IMR-90 (cell line): Measurements from ENCODE around the gene GOLGA1. TPM values are rescaled to one million over a fixed set of nuclear protein-coding genes. Genes with fewer than 3 reads are reported as not detected.

Experiments used
- ATAC-seq: fragments of 200-7000 bp; cut with Tn5 transposase; 2 replicates; pipeline ENCODE4 v1.9.1; 2020; ENCODE audit warnings: low read depth, mild to moderate bottlenecking, moderate library complexity
- BruUV-seq: library from RNA; stranded (reverse); fragments of 400-500 nt; replicated peaks from 2 replicates; lab custom pipeline; 2021; lab: Mats Ljungman, UMichigan
- CTCF ChIA-PET: fragments of 300-600 bp; formaldehyde crosslinking; extraction: SDS; loops from one replicate; lab custom pipeline; 2021; ENCODE audit warnings: antibody characterized with exemption; lab: Yijun Ruan, JAX
- POLR2A ChIA-PET: fragments of 300-600 bp; sonication (Branson Sonifier 250); formaldehyde crosslinking; loops from one replicate; lab custom pipeline; 2022; ENCODE audit warnings: antibody characterized with exemption; ENCODE audit not compliant: unreplicated experiment; lab: Charles Lee
- DNase-seq: peaks from one replicate; pipeline ENCODE4 v3.0.0; 2013
- H2AFZ ChIP-seq: replicated peaks from 2 replicates; pipeline ENCODE3; 2013; ENCODE audit warnings: low read length, mild to moderate bottlenecking; ENCODE audit not compliant: poor library complexity
- H2AK5ac ChIP-seq: 2 replicates; pipeline ENCODE4 v1.6.1; 2013; ENCODE audit warnings: low read depth, low read length, inconsistent platforms
- H2AK9ac ChIP-seq: replicated peaks from 2 replicates; pipeline ENCODE3; 2013; ENCODE audit warnings: mild to moderate bottlenecking, low read depth, low read length, moderate library complexity; ENCODE audit not compliant: poor library complexity
- H2BK120ac ChIP-seq: 2 replicates; pipeline ENCODE4 v1.6.1; 2013; ENCODE audit warnings: low read depth, low read length, inconsistent platforms
- H2BK15ac ChIP-seq: 3 replicates; pipeline ENCODE4 v1.6.1; 2013; ENCODE audit warnings: low read depth, low read length, inconsistent platforms
- H2BK20ac ChIP-seq: 2 replicates; pipeline ENCODE4 v1.6.1; 2013; ENCODE audit warnings: low read depth, mild to moderate bottlenecking, inconsistent platforms, low read length, moderate library complexity
- H2BK5ac ChIP-seq: 2 replicates; pipeline ENCODE4 v1.6.1; 2013; ENCODE audit warnings: mild to moderate bottlenecking, low read depth, low read length, inconsistent platforms; ENCODE audit not compliant: poor library complexity, severe bottlenecking
- H3K14ac ChIP-seq: replicated peaks from 2 replicates; pipeline ENCODE4 v1.6.1; 2013; ENCODE audit warnings: low read depth, low read length, inconsistent platforms
- H3K18ac ChIP-seq: 2 replicates; pipeline ENCODE4 v1.6.1; 2013; ENCODE audit warnings: low read depth, low read length, control low read depth
- H3K23ac ChIP-seq: 2 replicates; pipeline ENCODE4 v1.6.1; 2013; ENCODE audit warnings: low read depth, low read length, inconsistent platforms
- H3K27ac ChIP-seq: 2 replicates; pipeline ENCODE4 v1.5.1; 2013; ENCODE audit warnings: mild to moderate bottlenecking, control low read depth, low read length; ENCODE audit not compliant: insufficient read depth
- H3K27me3 ChIP-seq: 2 replicates; pipeline ENCODE4 v1.6.1; 2013; ENCODE audit warnings: low read length; ENCODE audit not compliant: control insufficient read depth, insufficient read depth
- H3K36me3 ChIP-seq: 2 replicates; pipeline ENCODE4 v1.6.1; 2013; ENCODE audit warnings: low read length, mixed read lengths; ENCODE audit not compliant: control insufficient read depth, insufficient read depth
- H3K4ac ChIP-seq: 2 replicates; pipeline ENCODE4 v1.6.1; 2013; ENCODE audit warnings: low read depth, low read length, inconsistent platforms
- H3K4me1 ChIP-seq: 2 replicates; pipeline ENCODE4 v1.6.1; 2013; ENCODE audit warnings: low read length, mixed read lengths; ENCODE audit not compliant: control insufficient read depth, insufficient read depth
- H3K4me2 ChIP-seq: 2 replicates; pipeline ENCODE4 v1.6.1; 2013; ENCODE audit warnings: low read depth, mild to moderate bottlenecking, control low read depth, low read length, moderate library complexity
- H3K4me3 ChIP-seq: 2 replicates; pipeline ENCODE4 v1.5.1; 2013; ENCODE audit warnings: low read depth, mild to moderate bottlenecking, control low read depth, low read length, moderate library complexity; ENCODE audit not compliant: insufficient read depth
- H3K56ac ChIP-seq: 2 replicates; pipeline ENCODE4 v1.6.1; 2013; ENCODE audit warnings: low read length, inconsistent platforms; ENCODE audit not compliant: insufficient read depth; ENCODE audit errors: extremely low read depth
- H3K79me1 ChIP-seq, 2 experiments: 2 replicates each; pipeline ENCODE4 v1.6.1; 2013; ENCODE audit warnings: low read length in 2 of 2, inconsistent platforms in 1 of 2, low read depth in 1 of 2
- H3K9ac ChIP-seq: 2 replicates; pipeline ENCODE4 v1.6.1; 2013; ENCODE audit warnings: low read depth, low read length, control low read depth
- H3K9me1 ChIP-seq: 2 replicates; pipeline ENCODE4 v1.6.1; 2013; ENCODE audit warnings: low read length, inconsistent platforms; ENCODE audit not compliant: insufficient read depth
- H3K9me3 ChIP-seq: 2 replicates; pipeline ENCODE4 v1.6.1; 2013; ENCODE audit warnings: low read length; ENCODE audit not compliant: control insufficient read depth, insufficient read depth
- H4K20me1 ChIP-seq: 2 replicates; pipeline ENCODE4 v1.6.1; 2013; ENCODE audit warnings: low read length, inconsistent platforms; ENCODE audit not compliant: insufficient read depth
- H4K5ac ChIP-seq: 2 replicates; pipeline ENCODE4 v1.6.1; 2013; ENCODE audit warnings: mild to moderate bottlenecking, low read depth, low read length, control low read depth
- H4K8ac ChIP-seq, 2 experiments: 2 replicates each; pipeline ENCODE4 v1.6.1; 2013; ENCODE audit warnings: low read depth in 2 of 2, low read length in 2 of 2, control low read depth in 1 of 2, inconsistent platforms in 1 of 2
- H4K91ac ChIP-seq: 2 replicates; pipeline ENCODE4 v1.6.1; 2013; ENCODE audit warnings: low read depth, low read length, inconsistent platforms; ENCODE audit not compliant: insufficient read depth
- RCOR1 ChIP-seq: IDR thresholded peaks from 2 replicates; pipeline ENCODE4 v1.6.1; 2012; ENCODE audit warnings: mild to moderate bottlenecking, low read length, improper control_type of control experiment; ENCODE audit not compliant: insufficient replicate concordance
- USF2 ChIP-seq: fragments of 150-350 bp; IDR thresholded peaks from 2 replicates; pipeline ENCODE4 v1.6.1; 2017; ENCODE audit warnings: mild to moderate bottlenecking, antibody characterized with exemption, low read length, low read depth
- WGBS, 2 experiments: methylation state at CpG; one replicate each; pipeline versions ENCODE4 v1.1.5 to v1.1.7; 2013; ENCODE audit warnings: missing lambda C conversion rate in 2 of 2; ENCODE audit not compliant: insufficient read length in 1 of 2; ENCODE audit errors: extremely low coverage in 2 of 2; 5-methylcytosine and 5-hydroxymethylcytosine counted together
- dilution Hi-C: fragments of 300-500 bp; cut with HindIII; formaldehyde crosslinking; loops from one replicate; pipeline ENCODE4 v1.14.3; 2018; ENCODE audit warnings: low sequenced_read_pairs; ENCODE audit not compliant: unreplicated experiment
- in situ Hi-C: fragments of 300-500 bp; cut with MboI; formaldehyde crosslinking; loops from 3 replicates; pipeline ENCODE4 v1.14.3; 2019; ENCODE audit warnings: low sequenced_read_pairs, inconsistent platforms, mixed read lengths
- intact Hi-C: fragments of 100-400 bp; cut with micrococcal nuclease; formaldehyde crosslinking; loops from 2 replicates; pipeline ENCODE4 v1.10.0; 2022
- polyA plus RNA-seq, 3 experiments: library from polyadenylated mRNA; depleted of rRNA; stranded (reverse); fragments of >200 nt; gene quantifications; 2 replicates each; pipeline ENCODE4 v1.2.3, GENCODE V29; 2012; ENCODE audit warnings: low replicate concordance in 1 of 3
- total RNA-seq: library from RNA; depleted of rRNA; stranded (reverse); fragments of >200 nt; gene quantifications from 2 replicates; pipeline ENCODE4 v1.2.3, GENCODE V29; 2012
- TF ChIP-seq, protein P1 (sequence below): conservative IDR thresholded peaks from 2 replicates; pipeline ENCODE4 v1.5.1; 2012; ENCODE audit warnings: mild to moderate bottlenecking, low read depth, low read length, improper control_type of control experiment

The GOLGA1 gene
- total and polyA plus RNA-seq, 2 of the 4 experiments (the other 2 are of a cell fraction) = 10.6 to 12.7 TPM

GRCh38 chr9:124975131-124975530 is 34.2 kb upstream of the GOLGA1 start:
- TF ChIP-seq, protein P1, sequence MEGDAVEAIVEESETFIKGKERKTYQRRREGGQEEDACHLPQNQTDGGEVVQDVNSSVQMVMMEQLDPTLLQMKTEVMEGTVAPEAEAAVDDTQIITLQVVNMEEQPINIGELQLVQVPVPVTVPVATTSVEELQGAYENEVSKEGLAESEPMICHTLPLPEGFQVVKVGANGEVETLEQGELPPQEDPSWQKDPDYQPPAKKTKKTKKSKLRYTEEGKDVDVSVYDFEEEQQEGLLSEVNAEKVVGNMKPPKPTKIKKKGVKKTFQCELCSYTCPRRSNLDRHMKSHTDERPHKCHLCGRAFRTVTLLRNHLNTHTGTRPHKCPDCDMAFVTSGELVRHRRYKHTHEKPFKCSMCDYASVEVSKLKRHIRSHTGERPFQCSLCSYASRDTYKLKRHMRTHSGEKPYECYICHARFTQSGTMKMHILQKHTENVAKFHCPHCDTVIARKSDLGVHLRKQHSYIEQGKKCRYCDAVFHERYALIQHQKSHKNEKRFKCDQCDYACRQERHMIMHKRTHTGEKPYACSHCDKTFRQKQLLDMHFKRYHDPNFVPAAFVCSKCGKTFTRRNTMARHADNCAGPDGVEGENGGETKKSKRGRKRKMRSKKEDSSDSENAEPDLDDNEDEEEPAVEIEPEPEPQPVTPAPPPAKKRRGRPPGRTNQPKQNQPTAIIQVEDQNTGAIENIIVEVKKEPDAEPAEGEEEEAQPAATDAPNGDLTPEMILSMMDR = no peak
- no peak for TF ChIP-seq RCOR1
- no peak for TF ChIP-seq USF2
- no peak overlapping the region for H4K8ac ChIP-seq
- H3K9me3 ChIP-seq = no peaks in the 10 kb centered on the region
- no peak overlapping the region for H3K4me2 ChIP-seq
- H2AK5ac ChIP-seq = no peak overlapping the region
- H2BK120ac ChIP-seq = no peak overlapping the region
- CTCF ChIA-PET = no interaction called here
- no peak overlapping the region for H2AK9ac ChIP-seq
- H4K5ac ChIP-seq = no peak overlapping the region
- H4K91ac ChIP-seq = no peak overlapping the region
- H3K27me3 ChIP-seq = no peaks in the 10 kb centered on the region
- no peaks in the 10 kb centered on the region for H3K4me1 ChIP-seq
- in situ Hi-C loops = no loop called here
- no peak overlapping the region for H3K18ac ChIP-seq
- no peak overlapping the region for H3K23ac ChIP-seq
- intact Hi-C loops = no loop called here
- peak; percentile 30 for DNase-seq
- no peaks in the 10 kb centered on the region for H4K20me1 ChIP-seq
- H2BK5ac ChIP-seq = no peak overlapping the region
- dilution Hi-C loops = no loop called here
- no peak overlapping the region for H2BK15ac ChIP-seq
- no peak overlapping the region for H2AFZ ChIP-seq
- peaks cover 4% of the 10 kb centered on the region for H3K9me1 ChIP-seq
- no CpG with 5 or more reads among the region's 2 CpGs for WGBS, 2 experiments
- H3K36me3 ChIP-seq = peaks cover 8% of the 10 kb centered on the region
- no peak for ATAC-seq
- H3K4ac ChIP-seq = no peak overlapping the region
- H3K9ac ChIP-seq = no peak overlapping the region
- no peaks in the 10 kb centered on the region for H3K79me1 ChIP-seq
- no TSS peak for BruUV-seq
- no peak overlapping the region for H3K56ac ChIP-seq
- H3K4me3 ChIP-seq = no peak overlapping the region
- POLR2A ChIA-PET = no interaction called here
- H2BK20ac ChIP-seq = no peak overlapping the region
- H3K27ac ChIP-seq = no peak overlapping the region
- H3K14ac ChIP-seq = no peak overlapping the region
